IMR-90 (cell line): ENCODE data around the gene TXNDC11. TPM values are rescaled to one million over a fixed set of nuclear protein-coding genes. Genes with fewer than 3 reads are reported as not detected.

Experiments
- ATAC-seq: fragments of 200-7000 bp; cut with Tn5 transposase; 2 replicates; pipeline ENCODE4 v1.9.1; 2020; ENCODE audit warnings: low read depth, mild to moderate bottlenecking, moderate library complexity
- BruUV-seq: library from RNA; stranded (reverse); fragments of 400-500 nt; replicated peaks from 2 replicates; lab custom pipeline; 2021; lab: Mats Ljungman, UMichigan
- CTCF ChIA-PET: fragments of 300-600 bp; formaldehyde crosslinking; extraction: SDS; loops from one replicate; lab custom pipeline; 2021; ENCODE audit warnings: antibody characterized with exemption; lab: Yijun Ruan, JAX
- POLR2A ChIA-PET: fragments of 300-600 bp; sonication (Branson Sonifier 250); formaldehyde crosslinking; loops from one replicate; lab custom pipeline; 2022; ENCODE audit warnings: antibody characterized with exemption; ENCODE audit not compliant: unreplicated experiment; lab: Charles Lee
- DNase-seq: peaks from one replicate; pipeline ENCODE4 v3.0.0; 2013
- H2AFZ ChIP-seq: replicated peaks from 2 replicates; pipeline ENCODE3; 2013; ENCODE audit warnings: low read length, mild to moderate bottlenecking; ENCODE audit not compliant: poor library complexity
- H2AK5ac ChIP-seq: 2 replicates; pipeline ENCODE4 v1.6.1; 2013; ENCODE audit warnings: low read depth, low read length, inconsistent platforms
- H2AK9ac ChIP-seq: replicated peaks from 2 replicates; pipeline ENCODE3; 2013; ENCODE audit warnings: mild to moderate bottlenecking, low read depth, low read length, moderate library complexity; ENCODE audit not compliant: poor library complexity
- H2BK120ac ChIP-seq: 2 replicates; pipeline ENCODE4 v1.6.1; 2013; ENCODE audit warnings: low read depth, low read length, inconsistent platforms
- H2BK15ac ChIP-seq: 3 replicates; pipeline ENCODE4 v1.6.1; 2013; ENCODE audit warnings: low read depth, low read length, inconsistent platforms
- H2BK20ac ChIP-seq: 2 replicates; pipeline ENCODE4 v1.6.1; 2013; ENCODE audit warnings: low read depth, mild to moderate bottlenecking, inconsistent platforms, low read length, moderate library complexity
- H2BK5ac ChIP-seq: 2 replicates; pipeline ENCODE4 v1.6.1; 2013; ENCODE audit warnings: mild to moderate bottlenecking, low read depth, low read length, inconsistent platforms; ENCODE audit not compliant: poor library complexity, severe bottlenecking
- H3K14ac ChIP-seq: replicated peaks from 2 replicates; pipeline ENCODE4 v1.6.1; 2013; ENCODE audit warnings: low read depth, low read length, inconsistent platforms
- H3K18ac ChIP-seq: 2 replicates; pipeline ENCODE4 v1.6.1; 2013; ENCODE audit warnings: low read depth, low read length, control low read depth
- H3K23ac ChIP-seq: 2 replicates; pipeline ENCODE4 v1.6.1; 2013; ENCODE audit warnings: low read depth, low read length, inconsistent platforms
- H3K27ac ChIP-seq: 2 replicates; pipeline ENCODE4 v1.5.1; 2013; ENCODE audit warnings: mild to moderate bottlenecking, control low read depth, low read length; ENCODE audit not compliant: insufficient read depth
- H3K27me3 ChIP-seq: 2 replicates; pipeline ENCODE4 v1.6.1; 2013; ENCODE audit warnings: low read length; ENCODE audit not compliant: control insufficient read depth, insufficient read depth
- H3K36me3 ChIP-seq: 2 replicates; pipeline ENCODE4 v1.6.1; 2013; ENCODE audit warnings: low read length, mixed read lengths; ENCODE audit not compliant: control insufficient read depth, insufficient read depth
- H3K4ac ChIP-seq: 2 replicates; pipeline ENCODE4 v1.6.1; 2013; ENCODE audit warnings: low read depth, low read length, inconsistent platforms
- H3K4me1 ChIP-seq: 2 replicates; pipeline ENCODE4 v1.6.1; 2013; ENCODE audit warnings: low read length, mixed read lengths; ENCODE audit not compliant: control insufficient read depth, insufficient read depth
- H3K4me2 ChIP-seq: 2 replicates; pipeline ENCODE4 v1.6.1; 2013; ENCODE audit warnings: low read depth, mild to moderate bottlenecking, control low read depth, low read length, moderate library complexity
- H3K4me3 ChIP-seq: 2 replicates; pipeline ENCODE4 v1.5.1; 2013; ENCODE audit warnings: low read depth, mild to moderate bottlenecking, control low read depth, low read length, moderate library complexity; ENCODE audit not compliant: insufficient read depth
- H3K56ac ChIP-seq: 2 replicates; pipeline ENCODE4 v1.6.1; 2013; ENCODE audit warnings: low read length, inconsistent platforms; ENCODE audit not compliant: insufficient read depth; ENCODE audit errors: extremely low read depth
- H3K79me1 ChIP-seq, 2 experiments: 2 replicates each; pipeline ENCODE4 v1.6.1; 2013; ENCODE audit warnings: low read length in 2 of 2, inconsistent platforms in 1 of 2, low read depth in 1 of 2
- H3K9ac ChIP-seq: 2 replicates; pipeline ENCODE4 v1.6.1; 2013; ENCODE audit warnings: low read depth, low read length, control low read depth
- H3K9me1 ChIP-seq: 2 replicates; pipeline ENCODE4 v1.6.1; 2013; ENCODE audit warnings: low read length, inconsistent platforms; ENCODE audit not compliant: insufficient read depth
- H3K9me3 ChIP-seq: 2 replicates; pipeline ENCODE4 v1.6.1; 2013; ENCODE audit warnings: low read length; ENCODE audit not compliant: control insufficient read depth, insufficient read depth
- H4K20me1 ChIP-seq: 2 replicates; pipeline ENCODE4 v1.6.1; 2013; ENCODE audit warnings: low read length, inconsistent platforms; ENCODE audit not compliant: insufficient read depth
- H4K5ac ChIP-seq: 2 replicates; pipeline ENCODE4 v1.6.1; 2013; ENCODE audit warnings: mild to moderate bottlenecking, low read depth, low read length, control low read depth
- H4K8ac ChIP-seq, 2 experiments: 2 replicates each; pipeline ENCODE4 v1.6.1; 2013; ENCODE audit warnings: low read depth in 2 of 2, low read length in 2 of 2, control low read depth in 1 of 2, inconsistent platforms in 1 of 2
- H4K91ac ChIP-seq: 2 replicates; pipeline ENCODE4 v1.6.1; 2013; ENCODE audit warnings: low read depth, low read length, inconsistent platforms; ENCODE audit not compliant: insufficient read depth
- CEBPB ChIP-seq: IDR thresholded peaks from 2 replicates; pipeline ENCODE4 v1.6.1; 2012; ENCODE audit warnings: low read depth, low read length, improper control_type of control experiment
- MAFK ChIP-seq: IDR thresholded peaks from 2 replicates; pipeline ENCODE4 v1.6.1; 2012; ENCODE audit warnings: low read depth, low read length, improper control_type of control experiment
- WGBS, 2 experiments: methylation state at CpG; one replicate each; pipeline versions ENCODE4 v1.1.5 to v1.1.7; 2013; ENCODE audit warnings: missing lambda C conversion rate in 2 of 2; ENCODE audit not compliant: insufficient read length in 1 of 2; ENCODE audit errors: extremely low coverage in 2 of 2; 5-methylcytosine and 5-hydroxymethylcytosine counted together
- dilution Hi-C: fragments of 300-500 bp; cut with HindIII; formaldehyde crosslinking; loops from one replicate; pipeline ENCODE4 v1.14.3; 2018; ENCODE audit warnings: low sequenced_read_pairs; ENCODE audit not compliant: unreplicated experiment
- in situ Hi-C: fragments of 300-500 bp; cut with MboI; formaldehyde crosslinking; loops from 3 replicates; pipeline ENCODE4 v1.14.3; 2019; ENCODE audit warnings: low sequenced_read_pairs, inconsistent platforms, mixed read lengths
- intact Hi-C: fragments of 100-400 bp; cut with micrococcal nuclease; formaldehyde crosslinking; loops from 2 replicates; pipeline ENCODE4 v1.10.0; 2022
- polyA plus RNA-seq, 3 experiments: library from polyadenylated mRNA; depleted of rRNA; stranded (reverse); fragments of >200 nt; gene quantifications; 2 replicates each; pipeline ENCODE4 v1.2.3, GENCODE V29; 2012; ENCODE audit warnings: low replicate concordance in 1 of 3
- total RNA-seq: library from RNA; depleted of rRNA; stranded (reverse); fragments of >200 nt; gene quantifications from 2 replicates; pipeline ENCODE4 v1.2.3, GENCODE V29; 2012

Gene TXNDC11
- total and polyA plus RNA-seq, 2 of the 4 experiments (the other 2 are of a cell fraction), result 25.3 to 42.9 TPM

- ATAC-seq, result no peak
- H3K4me1 ChIP-seq, result peaks cover 19% of the 10 kb centered on the region
- H2BK15ac ChIP-seq, result no peak overlapping the region
- H4K20me1 ChIP-seq, result peaks cover 6% of the 10 kb centered on the region
- TF ChIP-seq CEBPB (no peak), MAFK (peak; percentile 87)
- H2AK5ac ChIP-seq, result no peak overlapping the region
- no peak overlapping the region for H3K4me2 ChIP-seq
- no peak overlapping the region for H3K9ac ChIP-seq
- no peak overlapping the region for H2BK20ac ChIP-seq
- H3K9me3 ChIP-seq, result no peaks in the 10 kb centered on the region
- intact Hi-C loops, result no loop called here
- H3K79me1 ChIP-seq, result peaks cover 27 to 77% of the 10 kb centered on the region in 2 experiments
- H2AFZ ChIP-seq, result no peak overlapping the region
- peaks cover 30% of the 10 kb centered on the region for H3K36me3 ChIP-seq
- H2AK9ac ChIP-seq, result no peak overlapping the region
- no peak overlapping the region for H3K14ac ChIP-seq
- H3K4me3 ChIP-seq, result no peak overlapping the region
- peaks cover 7% of the 10 kb centered on the region for H3K9me1 ChIP-seq
- H2BK120ac ChIP-seq, result no peak overlapping the region
- no peak overlapping the region for H3K4ac ChIP-seq
- ChIA-PET POLR2A (no interaction called here), CTCF (interaction anchor here (0.9 kb wide), 1 partner anchor 18 kb away, joined by 5 read pairs; the partner anchor contains the start of gene ZC3H7A)
- in situ Hi-C loops, result no loop called here
- no peaks in the 10 kb centered on the region for H3K27me3 ChIP-seq
- BruUV-seq, result no TSS peak
- dilution Hi-C loops, result no loop called here
- no peak overlapping the region for H2BK5ac ChIP-seq
- WGBS, 2 experiments, result no CpG with 5 or more reads among the region's 7 CpGs
- H3K56ac ChIP-seq, result no peak overlapping the region
- no peak overlapping the region for H3K23ac ChIP-seq
- no peak overlapping the region for H3K18ac ChIP-seq
- H4K91ac ChIP-seq, result no peak overlapping the region
- H4K5ac ChIP-seq, result no peak overlapping the region
- no peak for DNase-seq
- no peak overlapping the region for H4K8ac ChIP-seq
- no peak overlapping the region for H3K27ac ChIP-seq
Measured at GRCh38 chr16:11779074-11779473, 36.4 kb upstream of the TXNDC11 start.
